Stimulated activated effector memory CD8-positive, alpha-beta T cell treated with anti-CD3 and anti-CD28 coated beads, Interleukin-12 subunit alpha, Interleukin-12 subunit beta, amount 100 ng/mL, for 72 hours (primary cell): Measurements from ENCODE around the gene CEP295NL.
"Not testable (repeated sequence)": the region's sequence is repeated elsewhere in the genome, so short reads cannot be mapped to it uniquely, and the experiment has no call there.

Source experiments
- ATAC-seq: fragments of 150-1000 bp; cut with Tn5 transposase; 2 replicates; pipeline ENCODE4 v1.10.0; 2021
- DNase-seq, 2 donors: peaks; one replicate each; pipeline ENCODE4 v3.0.0; 2021 to 2022; ENCODE audit warnings: low spot score in 2 of 2
- H3K27ac Mint-ChIP-seq: one replicate; pipeline ENCODE4 v1.8.0; 2022; ENCODE audit warnings: mild to moderate bottlenecking, mixed read lengths
- H3K36me3 Mint-ChIP-seq: one replicate; pipeline ENCODE4 v1.8.0; 2022; ENCODE audit warnings: mild to moderate bottlenecking, mixed read lengths
- H3K4me1 Mint-ChIP-seq: one replicate; pipeline ENCODE4 v1.8.0; 2022; ENCODE audit warnings: mixed read lengths
- H3K4me3 Mint-ChIP-seq: one replicate; pipeline ENCODE4 v1.8.0; 2022; ENCODE audit warnings: mild to moderate bottlenecking, mixed read lengths
- H3K9me3 Mint-ChIP-seq: one replicate; pipeline ENCODE4 v1.8.0; 2022; ENCODE audit warnings: mixed read lengths

Gene CEP295NL

GRCh38 chr17:78875363-78876093, 27.5 kb downstream of the CEP295NL start:
- DNase-seq = no peak

GRCh38 chr17:78873519-78874340, 29.3 kb downstream of the CEP295NL start:
- DNase-seq (no peak), ATAC-seq (no peak)
- Mint-ChIP-seq H3K36me3 (no peaks in the 10 kb centered on the region), H3K4me1 (peaks cover under 1% of the 10 kb centered on the region), H3K9me3 (no peaks in the 10 kb centered on the region), H3K4me3 (no peak overlapping the region), H3K27ac (no peak overlapping the region)

More at GRCh38 chr17:78875363-78876093, 27.5 kb downstream of the CEP295NL start:
- ATAC-seq = no peak
- Mint-ChIP-seq H3K4me3 (no peak overlapping the region), H3K36me3 (no peaks in the 10 kb centered on the region), H3K9me3 (no peaks in the 10 kb centered on the region), H3K4me1 (peaks cover 17% of the 10 kb centered on the region), H3K27ac (no peak overlapping the region)

- ATAC-seq (no peak), DNase-seq (no peak)
- Mint-ChIP-seq H3K4me3 (no peak overlapping the region), H3K9me3 (no peaks in the 10 kb centered on the region), H3K27ac (no peak overlapping the region), H3K4me1 (no peaks in the 10 kb centered on the region), H3K36me3 (no peaks in the 10 kb centered on the region)
Measured at GRCh38 chr17:78872486-78872885, 30.5 kb downstream of the CEP295NL start.

- H3K36me3 Mint-ChIP-seq = no peaks in the 10 kb centered on the region
- DNase-seq (no peak), ATAC-seq (no peak)
- H3K27ac Mint-ChIP-seq = no peak overlapping the region
- no peaks in the 10 kb centered on the region for H3K4me1 Mint-ChIP-seq
- H3K9me3 Mint-ChIP-seq = no peaks in the 10 kb centered on the region
- no peak overlapping the region for H3K4me3 Mint-ChIP-seq
Measured at GRCh38 chr17:78870621-78871020, 32.4 kb downstream of the CEP295NL start.

- Mint-ChIP-seq H3K4me3 (no peak overlapping the region), H3K36me3 (no peaks in the 10 kb centered on the region), H3K4me1 (no peaks in the 10 kb centered on the region), H3K27ac (no peak overlapping the region), H3K9me3 (no peaks in the 10 kb centered on the region)
- no peak for DNase-seq
- ATAC-seq = no peak
Measured at GRCh38 chr17:78868391-78868790, 34.6 kb downstream of the CEP295NL start.

GRCh38 chr17:78867046-78867445, 36.0 kb downstream of the CEP295NL start:
- H3K27ac Mint-ChIP-seq, DNase-seq, H3K4me3 Mint-ChIP-seq, ATAC-seq, H3K9me3 Mint-ChIP-seq, H3K4me1 Mint-ChIP-seq, H3K36me3 Mint-ChIP-seq: not testable (repeated sequence)

GRCh38 chr17:78865682-78866390, 37.2 kb downstream of the CEP295NL start:
- no peak overlapping the region for H3K27ac Mint-ChIP-seq
- H3K9me3 Mint-ChIP-seq = no peaks in the 10 kb centered on the region
- H3K36me3 Mint-ChIP-seq = no peaks in the 10 kb centered on the region
- DNase-seq (peak; percentile 69 to 86), ATAC-seq (peak; percentile 69)
- H3K4me1 Mint-ChIP-seq = no peaks in the 10 kb centered on the region
- no peak overlapping the region for H3K4me3 Mint-ChIP-seq

GRCh38 chr17:78864117-78864516, 38.9 kb downstream of the CEP295NL start:
- H3K4me3 Mint-ChIP-seq = no peak overlapping the region
- H3K36me3 Mint-ChIP-seq = no peaks in the 10 kb centered on the region
- no peak for ATAC-seq
- H3K27ac Mint-ChIP-seq = no peak overlapping the region
- no peaks in the 10 kb centered on the region for H3K9me3 Mint-ChIP-seq
- DNase-seq = no peak
- no peaks in the 10 kb centered on the region for H3K4me1 Mint-ChIP-seq

GRCh38 chr17:78862073-78863023, 40.7 kb downstream of the CEP295NL start:
- no peaks in the 10 kb centered on the region for H3K4me1 Mint-ChIP-seq
- DNase-seq (no peak), ATAC-seq (no peak)
- no peak overlapping the region for H3K27ac Mint-ChIP-seq
- H3K4me3 Mint-ChIP-seq = no peak overlapping the region
- H3K9me3 Mint-ChIP-seq = no peaks in the 10 kb centered on the region
- H3K36me3 Mint-ChIP-seq = no peaks in the 10 kb centered on the region

- ATAC-seq (no peak), DNase-seq (no peak)
- Mint-ChIP-seq H3K4me3 (no peak overlapping the region), H3K9me3 (no peaks in the 10 kb centered on the region), H3K27ac (no peak overlapping the region), H3K36me3 (no peaks in the 10 kb centered on the region), H3K4me1 (no peaks in the 10 kb centered on the region)
Measured at GRCh38 chr17:78861229-78861628, 41.8 kb downstream of the CEP295NL start.

GRCh38 chr17:78859051-78859450, 44.0 kb downstream of the CEP295NL start:
- Mint-ChIP-seq H3K4me1 (no peaks in the 10 kb centered on the region), H3K27ac (no peak overlapping the region), H3K36me3 (no peaks in the 10 kb centered on the region), H3K9me3 (no peaks in the 10 kb centered on the region), H3K4me3 (no peak overlapping the region)
- DNase-seq = no peak
- ATAC-seq = no peak

- ATAC-seq (no peak), DNase-seq (no peak)
- H3K27ac Mint-ChIP-seq = no peak overlapping the region
- no peak overlapping the region for H3K4me3 Mint-ChIP-seq
- H3K9me3 Mint-ChIP-seq = no peaks in the 10 kb centered on the region
- H3K4me1 Mint-ChIP-seq = no peaks in the 10 kb centered on the region
- no peaks in the 10 kb centered on the region for H3K36me3 Mint-ChIP-seq
Measured at GRCh38 chr17:78857266-78857665, 45.7 kb downstream of the CEP295NL start.

- Mint-ChIP-seq H3K4me3 (no peak overlapping the region), H3K36me3 (no peaks in the 10 kb centered on the region), H3K9me3 (no peaks in the 10 kb centered on the region), H3K27ac (no peak overlapping the region), H3K4me1 (no peaks in the 10 kb centered on the region)
- ATAC-seq (no peak), DNase-seq (no peak)
Measured at GRCh38 chr17:78855561-78856165, 47.3 kb downstream of the CEP295NL start.

- Mint-ChIP-seq H3K36me3 (no peaks in the 10 kb centered on the region), H3K4me3 (no peak overlapping the region), H3K9me3 (no peaks in the 10 kb centered on the region), H3K27ac (no peak overlapping the region), H3K4me1 (no peaks in the 10 kb centered on the region)
- DNase-seq = no peak
- no peak for ATAC-seq
Measured at GRCh38 chr17:78854508-78854907, 48.5 kb downstream of the CEP295NL start.
